NCI-H2196 (cell line): ENCODE measurements around the gene PTPRN2.

ENCODE experiments used
- DNase-seq: peaks from one replicate; lab custom pipeline; 2025; ENCODE audit not compliant: unreplicated experiment; lab: John Stamatoyannopoulos, UW

Gene PTPRN2

DNA sequence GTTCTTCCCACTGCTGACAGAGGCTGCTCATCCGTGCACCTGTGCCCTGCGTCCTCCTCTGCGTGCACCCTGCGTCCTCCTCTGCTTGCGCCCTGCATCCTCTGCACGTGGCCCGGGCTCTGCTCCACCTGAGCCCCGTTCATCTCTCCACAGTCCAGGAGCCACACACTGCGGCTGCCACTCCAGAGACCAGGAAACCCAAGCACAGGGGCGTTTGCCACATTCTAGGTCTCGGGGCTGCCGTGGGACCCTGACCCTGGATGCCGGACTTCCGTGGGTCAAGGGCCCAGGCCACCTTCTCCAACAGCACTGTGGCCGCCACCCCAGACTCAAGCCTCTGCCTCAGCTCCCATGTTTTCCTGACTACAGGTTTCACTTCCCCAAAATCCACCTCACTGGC, 460.4 kb downstream of the PTPRN2 start:
- DNase-seq: no peak

DNA sequence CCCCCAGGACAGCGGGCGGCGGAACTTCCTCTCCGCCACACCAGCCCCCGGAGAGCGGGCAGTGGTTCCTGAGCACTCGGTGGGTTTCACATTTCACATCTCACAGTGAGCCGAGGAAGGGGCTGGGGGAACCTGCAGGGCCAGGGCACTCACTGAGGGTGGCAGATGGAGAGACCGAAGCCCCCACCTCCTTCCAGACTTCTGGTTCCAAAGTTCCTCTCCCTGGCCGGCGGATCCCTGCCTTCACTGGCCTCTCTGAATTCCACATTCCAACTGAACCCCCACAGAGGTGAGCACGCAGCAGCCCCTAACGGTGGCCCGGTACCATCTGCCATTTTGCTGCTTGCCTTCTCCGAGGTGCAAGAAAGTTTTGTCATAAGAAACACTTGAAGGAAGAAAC, 461.0 kb downstream of the PTPRN2 start:
- DNase-seq: no peak

DNA sequence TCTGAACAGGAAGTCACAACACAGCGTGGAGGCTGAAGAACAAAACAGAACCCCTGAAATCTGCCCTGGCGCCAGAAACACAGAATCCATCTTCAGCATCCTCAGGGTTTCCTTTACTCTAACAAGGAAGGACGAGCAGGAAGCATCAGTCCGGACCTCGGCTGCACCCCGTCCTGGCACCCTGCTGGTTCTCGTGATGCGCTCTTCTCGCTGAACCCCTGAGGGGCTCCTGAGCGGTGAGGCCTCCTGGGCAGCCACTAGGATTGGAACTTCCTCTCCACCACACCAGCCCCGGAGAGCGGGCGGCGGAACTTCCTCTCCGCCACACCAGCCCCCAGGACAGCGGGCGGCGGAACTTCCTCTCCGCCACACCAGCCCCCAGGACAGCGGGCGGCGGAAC, 461.9 kb downstream of the PTPRN2 start:
- no peak for DNase-seq

DNA sequence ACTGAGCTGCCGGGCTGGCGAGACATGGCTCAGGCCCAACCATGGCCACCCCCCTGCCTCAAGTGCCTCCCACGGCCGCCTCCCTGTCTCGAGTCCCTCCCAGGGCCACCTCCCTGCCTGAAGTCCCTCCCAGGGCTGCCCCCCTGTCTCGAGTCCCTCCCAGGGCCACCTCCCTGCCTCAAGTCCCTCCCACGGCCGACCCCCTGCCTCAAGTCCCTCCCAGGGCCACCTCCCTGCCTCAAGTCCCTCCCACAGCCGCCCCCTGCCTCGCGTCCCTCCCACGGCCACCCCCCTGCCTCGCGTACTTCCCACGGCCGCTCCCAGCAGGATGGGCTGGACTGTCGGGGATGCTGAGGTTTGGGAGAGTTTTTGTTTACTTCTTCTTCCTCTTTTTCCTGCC, 462.5 kb downstream of the PTPRN2 start:
- DNase-seq: no peak

DNA sequence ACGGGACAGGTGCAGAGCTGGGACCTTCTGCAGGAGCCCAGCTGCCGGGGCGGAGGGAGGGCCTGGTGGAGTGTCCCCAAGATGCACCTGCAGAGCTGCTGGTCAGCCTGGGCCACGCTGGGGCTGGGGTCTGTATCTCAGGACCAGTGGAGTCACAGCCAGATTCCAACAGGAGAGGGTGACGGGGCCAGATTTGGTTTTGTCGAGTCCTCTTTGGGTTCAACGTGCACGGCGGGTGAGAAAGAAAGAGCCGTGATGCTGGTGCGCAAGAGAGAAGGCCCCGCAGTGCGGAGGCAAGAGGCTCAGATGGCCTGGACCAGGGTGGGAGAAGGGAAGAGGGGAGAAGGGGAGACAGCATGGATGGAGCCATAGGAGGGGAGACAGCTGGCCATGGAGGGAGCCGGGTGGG, 462.9 kb downstream of the PTPRN2 start:
- DNase-seq: no peak

DNA sequence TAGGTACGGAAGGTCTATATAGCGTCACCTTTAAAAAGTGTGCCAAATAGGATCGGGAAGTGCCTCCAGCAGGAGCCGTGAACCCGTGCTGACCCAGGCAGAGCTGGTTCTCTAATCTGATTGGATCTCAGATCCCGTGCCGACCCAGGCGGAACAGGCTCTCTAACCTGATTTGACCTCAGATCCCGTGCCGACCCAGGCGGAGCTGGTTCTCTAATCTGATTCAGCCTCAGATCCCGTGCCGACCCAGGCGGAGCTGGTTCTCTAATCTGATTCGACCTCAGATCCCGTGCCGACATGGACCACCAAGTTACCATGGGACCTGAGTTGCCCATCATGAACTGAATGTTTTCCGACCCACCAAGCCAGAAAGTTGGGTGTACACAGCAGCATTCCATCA, 463.9 kb downstream of the PTPRN2 start:
- DNase-seq: no peak

DNA sequence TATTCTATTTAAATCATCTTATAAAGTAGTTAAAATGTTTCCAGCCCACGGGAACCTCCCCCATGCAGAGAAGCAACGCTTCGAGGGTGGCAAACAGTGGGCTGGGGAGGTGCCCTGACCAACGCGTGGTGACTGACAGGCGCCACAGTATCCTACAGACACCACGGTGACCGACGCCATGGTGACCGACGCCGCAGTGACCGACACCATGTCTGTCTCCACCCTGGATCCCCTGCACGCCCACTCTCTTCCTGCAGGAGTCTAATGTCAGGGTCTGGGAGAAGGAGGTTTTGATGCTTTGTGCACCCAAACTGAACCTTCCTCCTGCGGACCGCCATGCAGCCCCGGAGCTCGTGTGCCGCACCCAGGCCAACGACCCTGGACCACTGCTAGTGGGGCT, 464.4 kb downstream of the PTPRN2 start:
- DNase-seq: no peak

DNA sequence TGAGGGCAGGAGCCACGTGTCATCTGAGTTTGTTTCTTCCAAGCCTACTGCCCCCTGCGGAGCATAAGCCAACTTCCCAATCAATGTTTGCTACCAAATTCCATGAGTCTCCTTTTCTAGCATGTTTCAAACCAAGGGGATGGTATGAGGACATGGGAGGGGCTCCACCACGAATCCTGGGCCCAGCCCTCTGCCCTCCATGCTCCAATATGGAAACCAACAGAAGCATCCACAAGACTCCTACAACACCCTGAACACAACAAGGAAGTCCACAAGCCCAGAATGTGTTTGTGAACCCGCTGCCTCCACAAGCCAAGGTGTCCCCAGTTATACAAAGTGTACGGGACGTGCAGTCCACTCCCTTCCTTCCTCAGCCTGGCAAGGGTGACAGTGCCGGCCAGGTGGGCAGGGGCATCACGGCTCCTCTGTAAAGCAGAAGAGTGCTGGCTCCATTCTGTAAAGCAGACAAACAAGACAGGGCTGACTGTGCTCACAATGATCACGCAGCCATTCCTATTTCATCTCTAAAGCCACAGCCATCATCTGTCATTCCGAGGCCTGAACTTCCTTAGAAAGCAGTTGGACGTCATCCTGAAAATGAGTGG, 466.1 kb downstream of the PTPRN2 start:
- no peak for DNase-seq

DNA sequence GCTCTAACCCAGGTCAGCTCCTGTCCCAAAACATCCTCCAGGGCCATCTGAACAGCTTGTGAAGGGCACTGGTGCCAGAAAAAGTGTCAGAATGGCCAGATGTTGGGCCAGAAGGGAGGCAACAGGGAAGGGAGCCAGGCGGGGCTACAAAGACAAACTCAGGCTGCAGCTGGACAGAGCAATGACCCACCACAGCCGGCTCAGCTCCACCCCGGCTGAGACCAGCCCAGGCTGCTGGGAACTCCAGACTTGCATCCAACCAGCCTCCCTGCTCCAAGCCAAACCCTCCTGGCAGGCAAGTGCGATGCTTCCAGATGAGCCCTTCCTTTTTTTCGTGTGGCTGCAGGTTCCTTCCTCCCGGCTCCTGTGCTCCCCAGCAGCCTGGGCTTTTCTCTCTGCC, 466.9 kb downstream of the PTPRN2 start:
- no peak for DNase-seq

DNA sequence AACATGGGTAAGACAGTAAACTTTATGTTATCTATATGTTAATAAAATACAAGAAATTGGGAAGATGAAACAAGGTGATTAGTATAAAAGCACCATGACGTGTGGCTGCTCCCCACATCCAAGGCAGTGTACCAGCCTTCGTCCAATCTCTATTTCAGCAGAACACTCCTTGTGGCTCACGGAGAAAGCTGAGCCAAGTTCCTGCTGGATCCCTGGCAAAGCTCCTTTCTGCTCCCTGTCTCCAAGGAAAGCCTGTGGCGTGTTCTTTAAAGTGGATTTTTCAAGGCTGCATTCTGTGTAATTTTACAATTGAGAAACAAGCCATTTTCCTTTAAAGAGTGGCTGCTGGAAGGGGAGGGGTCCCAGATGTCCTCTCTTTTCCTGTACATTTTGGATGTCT, 467.3 kb downstream of the PTPRN2 start:
- no peak for DNase-seq

DNA sequence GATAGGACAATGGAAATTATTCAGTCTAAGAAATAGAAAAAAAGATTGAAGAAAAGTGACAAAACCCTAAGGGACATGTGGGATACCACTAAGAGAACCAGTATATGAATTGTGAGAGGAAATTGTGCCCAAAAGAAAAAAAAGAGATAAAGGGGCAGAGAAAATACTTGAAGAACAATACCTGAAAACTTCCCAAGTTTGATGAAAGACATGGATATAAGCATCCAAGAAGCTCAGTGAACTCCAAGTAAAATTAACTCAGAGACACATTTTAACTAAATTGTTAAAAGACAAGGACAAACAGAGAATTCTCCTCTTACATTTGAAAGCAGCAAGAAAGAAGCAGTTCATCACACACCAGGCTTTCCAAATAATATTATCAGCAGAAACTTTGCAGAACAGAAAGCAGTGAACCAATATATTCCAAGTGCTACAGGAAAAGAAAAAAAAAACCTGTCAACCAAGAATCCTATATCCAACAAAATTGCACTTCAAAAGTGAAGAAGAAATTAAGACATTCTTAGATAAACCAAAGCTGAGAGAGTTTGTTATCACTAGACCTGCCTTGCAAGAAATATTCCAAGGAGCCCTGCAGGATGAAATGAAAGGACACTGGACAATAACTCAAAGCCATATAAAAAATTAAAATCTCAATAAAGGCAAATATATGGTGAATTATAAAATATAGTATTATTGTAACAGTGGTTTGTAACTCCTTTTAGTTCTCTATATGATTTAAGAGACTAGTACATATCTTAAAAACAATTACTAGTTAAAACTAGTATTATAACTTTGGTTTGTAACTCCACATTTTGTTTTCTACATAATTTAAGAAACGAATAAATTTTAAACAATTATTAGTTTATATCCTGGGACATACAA, 470.0 kb downstream of the PTPRN2 start:
- no peak for DNase-seq

DNA sequence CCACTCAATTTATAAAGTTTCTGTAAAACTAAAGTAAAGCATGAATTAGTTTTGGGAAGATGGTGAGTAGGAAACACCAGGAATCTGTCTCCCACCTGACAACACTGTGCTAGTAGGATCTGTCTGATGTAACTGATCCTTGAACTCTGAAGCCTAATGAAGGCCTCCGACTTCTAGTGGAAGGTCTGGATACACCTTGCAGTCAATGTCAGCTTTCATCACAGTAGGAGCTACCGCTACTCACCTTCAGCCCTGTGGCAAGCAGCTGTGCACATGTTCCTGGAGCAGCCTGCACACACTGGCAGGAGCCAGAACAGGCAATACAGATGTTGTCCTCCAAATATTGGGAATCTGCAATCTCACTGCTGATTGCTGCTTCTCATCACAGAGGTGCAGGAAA, 471.4 kb downstream of the PTPRN2 start:
- DNase-seq: no peak

DNA sequence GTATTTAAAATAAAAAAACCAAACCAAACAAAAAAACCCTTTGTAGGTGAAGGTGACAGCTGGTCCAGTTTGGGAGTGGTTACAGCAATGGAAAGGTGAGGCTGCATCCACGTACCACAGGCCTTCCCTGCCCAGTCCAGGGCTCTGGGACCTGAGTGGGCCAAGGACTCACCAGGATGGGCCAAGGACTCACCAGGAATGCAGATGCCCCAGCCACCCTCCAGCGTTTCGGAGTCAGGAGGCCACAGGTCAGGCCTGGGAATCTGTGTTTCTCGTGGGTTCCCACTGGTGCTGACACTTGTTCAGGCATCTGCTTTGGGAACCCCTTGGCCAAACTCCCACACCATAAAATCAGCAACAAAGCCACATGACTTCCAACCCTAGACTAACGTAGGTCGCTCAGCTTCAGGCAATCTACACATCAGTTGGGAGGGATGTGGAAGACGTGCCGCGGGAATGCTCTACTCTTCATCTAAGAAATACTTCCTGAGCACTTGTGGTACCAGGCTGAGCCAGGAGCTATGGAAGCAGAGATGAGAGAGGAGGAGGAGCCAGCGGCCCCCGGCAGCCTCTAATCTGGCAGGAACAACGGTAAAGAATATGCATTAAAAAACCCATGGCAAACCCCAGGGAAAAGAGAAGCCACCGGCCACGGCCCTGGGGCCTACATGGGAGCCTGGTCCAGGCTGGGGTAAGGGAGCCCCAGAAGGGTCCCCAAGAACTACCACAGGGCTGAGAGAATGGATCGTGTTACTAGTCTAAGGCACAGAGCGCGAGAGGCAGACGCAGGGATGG, 473.4 kb downstream of the PTPRN2 start:
- DNase-seq: no peak

DNA sequence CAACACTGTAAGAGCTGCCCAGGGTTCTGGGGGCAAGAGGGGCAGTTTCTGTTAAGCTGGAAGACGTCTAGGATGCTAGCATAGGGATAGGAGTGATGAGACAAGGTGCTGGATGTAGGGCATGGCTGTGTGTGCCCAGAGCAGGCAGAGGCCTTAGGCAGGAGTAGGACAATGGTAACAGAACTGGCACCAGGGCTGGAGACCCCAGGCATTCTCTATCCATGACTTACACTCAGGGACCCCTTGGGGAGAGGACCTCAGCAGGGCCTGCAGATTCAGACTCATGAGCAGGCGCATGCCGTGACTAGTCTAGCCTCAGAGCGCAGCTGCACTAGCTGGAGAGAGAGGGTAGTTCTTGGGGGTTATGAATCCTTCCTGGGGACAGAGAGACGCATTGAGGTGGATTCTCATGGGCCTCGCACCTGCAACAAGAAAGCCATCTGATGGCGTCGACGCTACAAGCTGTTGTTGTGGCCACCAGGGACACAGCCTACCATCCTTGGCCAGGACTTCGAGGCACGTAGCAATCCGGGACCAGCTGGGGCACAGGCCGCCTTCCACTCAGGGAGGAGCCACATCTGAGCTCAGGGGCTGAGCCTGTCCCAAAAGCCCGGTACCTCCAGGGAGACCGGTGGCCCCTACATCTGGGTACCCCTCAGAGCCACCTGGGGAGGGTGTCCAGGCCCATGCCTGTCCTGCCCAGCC, 474.1 kb downstream of the PTPRN2 start:
- no peak for DNase-seq

DNA sequence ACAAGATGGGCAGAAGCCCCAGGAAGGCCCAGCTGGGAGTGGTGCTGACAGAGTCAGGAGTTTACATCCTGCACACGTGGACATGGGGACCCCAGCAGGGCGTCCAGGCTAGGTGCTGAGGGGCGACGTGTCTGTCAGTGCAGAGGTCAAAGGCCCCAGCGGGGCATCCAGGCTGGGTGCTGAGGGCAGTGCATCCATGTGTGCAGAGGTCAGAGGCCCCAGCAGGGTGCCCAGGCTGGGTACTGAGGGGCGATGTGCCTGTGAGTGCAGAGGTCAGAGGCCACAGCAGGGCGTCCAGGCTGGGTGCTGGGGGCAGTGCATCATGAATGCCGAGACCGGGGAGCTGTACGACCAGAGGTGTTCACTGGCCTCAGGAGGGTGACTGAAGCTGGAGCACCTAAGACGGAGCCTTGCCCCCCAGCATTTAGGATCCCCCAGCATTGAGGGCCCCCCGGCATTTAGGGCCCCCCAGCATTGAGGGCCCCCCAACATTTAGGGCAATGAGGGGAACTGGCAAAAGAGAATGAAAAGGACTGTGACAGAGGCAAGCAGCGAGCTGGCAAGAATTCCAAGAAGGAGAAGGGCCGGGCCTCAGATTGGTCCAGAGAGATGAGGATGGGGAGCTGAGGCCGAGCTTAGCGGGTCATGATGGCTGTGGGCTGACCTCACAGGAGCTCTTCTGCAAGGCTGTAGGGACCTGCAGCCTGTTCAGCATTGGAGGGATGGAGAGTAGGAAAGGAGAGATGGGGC, 474.9 kb downstream of the PTPRN2 start:
- DNase-seq: no peak

DNA sequence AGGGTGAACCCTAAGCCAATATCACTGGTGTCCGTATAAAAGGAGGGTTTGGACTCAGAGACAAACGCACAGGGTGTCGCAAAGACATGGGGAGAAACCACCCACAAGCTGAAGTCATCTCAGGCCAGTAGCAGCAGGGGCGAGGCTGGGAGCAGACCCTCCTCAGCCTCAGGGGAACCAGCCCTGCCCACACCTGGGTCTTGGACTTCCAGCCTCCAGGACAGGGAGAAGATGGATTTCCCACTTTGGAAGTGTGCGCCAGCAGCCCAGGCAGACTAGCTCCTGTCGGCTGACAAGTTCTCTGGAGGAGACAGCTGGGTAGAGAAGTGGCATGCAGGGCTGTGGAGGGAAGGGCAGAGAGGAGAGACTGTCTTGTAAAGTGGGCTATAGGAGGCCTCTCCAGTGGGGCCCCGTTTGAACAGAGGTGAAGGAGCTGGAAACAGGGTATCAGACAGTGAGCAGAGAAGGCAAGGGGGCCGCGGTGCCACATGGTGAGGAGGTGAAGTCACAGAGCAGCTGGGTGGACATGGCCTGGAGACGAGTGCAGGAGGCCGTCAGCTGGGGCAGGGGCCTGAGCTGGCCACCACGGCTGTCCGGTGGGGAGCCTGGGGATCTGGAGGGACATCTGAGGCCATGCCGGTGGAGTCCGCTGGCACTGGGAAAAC, 475.6 kb downstream of the PTPRN2 start:
- no peak for DNase-seq

DNA sequence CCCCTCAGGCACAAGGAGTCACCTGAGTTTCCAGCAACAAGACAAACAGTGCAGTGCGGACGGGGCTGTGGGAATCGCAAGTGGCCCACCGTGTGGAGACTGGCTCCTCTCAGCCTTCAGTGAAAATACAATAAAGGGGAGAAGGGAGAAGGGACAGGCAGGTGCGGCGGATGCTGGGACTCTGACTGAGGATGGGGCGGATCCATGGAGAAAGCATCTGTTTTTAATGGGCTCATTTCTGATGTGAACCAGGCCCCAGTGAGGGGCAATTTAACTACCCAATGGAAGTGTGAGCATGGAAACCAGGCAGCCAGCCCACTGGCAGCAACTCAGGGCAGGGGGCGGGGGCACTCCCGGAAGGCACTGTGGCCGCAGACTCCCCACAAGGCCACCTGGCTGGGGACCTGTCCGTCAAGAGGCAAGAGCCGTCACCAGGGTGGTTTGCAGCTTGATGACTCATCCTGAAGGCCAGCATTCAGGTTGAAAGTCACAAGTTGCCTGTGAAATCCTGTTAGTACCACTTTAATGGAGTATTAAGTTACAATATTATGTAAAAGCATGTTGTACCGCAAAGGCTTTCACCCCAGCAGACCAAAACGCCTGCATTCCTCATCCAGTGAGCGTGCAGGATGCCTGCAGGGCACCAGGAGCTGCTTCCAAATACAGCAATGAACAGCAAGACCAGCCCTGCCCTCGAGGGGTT, 476.4 kb downstream of the PTPRN2 start:
- peak; percentile 75 for DNase-seq

DNA sequence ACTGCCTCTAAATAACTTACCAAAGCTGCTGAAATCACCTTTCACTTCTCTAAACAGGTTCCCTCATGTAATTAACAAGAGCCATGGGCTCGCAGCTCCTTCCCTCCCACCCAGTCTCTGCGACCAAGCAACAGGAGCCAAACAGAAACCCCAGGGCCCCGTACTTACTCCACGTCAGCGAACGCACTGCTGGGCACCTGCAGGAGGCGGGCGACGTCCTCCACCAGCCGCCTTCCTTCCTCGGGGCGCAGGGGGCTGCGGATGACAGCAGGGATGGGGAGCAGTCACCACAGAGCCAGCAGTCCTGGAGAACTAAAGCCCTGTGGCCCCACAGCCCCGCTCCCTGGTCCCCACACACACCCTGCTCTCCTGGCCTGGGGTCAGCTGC, 477.0 kb downstream of the PTPRN2 start:
- no peak for DNase-seq

DNA sequence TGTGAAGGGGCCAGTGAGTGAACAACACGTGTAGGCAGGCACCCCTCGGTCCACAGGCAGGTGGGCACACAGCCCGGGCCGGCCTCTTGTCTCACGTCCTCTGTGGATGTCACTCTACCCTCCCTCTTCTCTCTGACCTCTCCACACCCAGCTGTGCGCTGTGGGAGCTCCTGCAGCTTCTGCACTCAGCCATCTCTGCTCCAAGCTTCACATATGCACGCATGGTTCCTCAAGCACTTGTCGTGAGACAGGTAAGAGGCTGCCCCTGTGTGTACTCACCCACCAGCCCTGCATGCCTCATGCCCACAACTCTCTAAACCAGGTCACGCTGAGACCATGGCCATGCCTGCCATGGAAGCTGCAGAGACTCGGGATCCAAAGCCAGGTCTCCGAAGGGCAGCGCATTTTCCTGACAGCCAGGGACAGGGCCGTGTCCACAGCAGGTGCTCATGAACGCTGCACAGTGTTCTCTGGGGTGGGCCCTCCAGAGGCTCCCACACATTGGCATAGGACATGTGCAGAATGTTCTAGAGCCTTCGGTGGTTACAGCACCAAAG, 477.5 kb downstream of the PTPRN2 start:
- DNase-seq: no peak
